Endothelial cell of umbilical vein (primary cell): ENCODE measurements around the gene GPR37L1. TPM values are rescaled to one million over a fixed set of nuclear protein-coding genes. Genes with fewer than 3 reads are reported as not detected.

ENCODE experiments used
- BruUV-seq: library from RNA; stranded (reverse); fragments of 400-500 nt; replicated peaks from 2 replicates; lab custom pipeline; 2021; lab: Mats Ljungman, UMichigan
- CTCF ChIA-PET: fragments of 300-600, 350-600 bp; sonication (Branson Sonifier 250); formaldehyde crosslinking; loops from one replicate; lab custom pipeline; 2021; ENCODE audit warnings: antibody characterized with exemption, inconsistent platforms; lab: Charles Lee
- POLR2A ChIA-PET: fragments of 300-600, 350-600 bp; sonication (Branson Sonifier 250); formaldehyde crosslinking; loops from one replicate; lab custom pipeline; 2021; ENCODE audit warnings: antibody characterized with exemption, inconsistent platforms; lab: Charles Lee
- DNase-seq: peaks from one replicate; pipeline ENCODE4 v3.0.0-alpha.2; 2011; ENCODE audit warnings: low read depth, low spot score
- FAIRE-seq: peaks from 2 replicates; lab custom pipeline; 2011; peaks lifted over from hg19 to GRCh38; lab: Jason Lieb, UNC
- H2AFZ ChIP-seq: 2 replicates; pipeline ENCODE4 v1.6.0; 2012; ENCODE audit warnings: low read depth, low read length, control low read depth, inconsistent platforms
- H3K27ac ChIP-seq: 2 replicates; pipeline ENCODE4 v1.5.1; 2011; ENCODE audit warnings: low read depth, mild to moderate bottlenecking, control low read depth, low read length, moderate library complexity; ENCODE audit not compliant: insufficient read depth
- H3K27me3 ChIP-seq, 2 experiments: 2 replicates each; pipeline versions ENCODE4 v1.6.0 to v1.6.1; 2011; ENCODE audit warnings: low read length in 2 of 2, mixed read lengths in 1 of 2; ENCODE audit not compliant: control insufficient read depth in 2 of 2, insufficient read depth in 2 of 2
- H3K36me3 ChIP-seq, 2 experiments: 2 replicates in 1 of 2; 3 replicates in 1 of 2; pipeline ENCODE4 v1.5.1; 2011; ENCODE audit warnings: low read length in 2 of 2, mild to moderate bottlenecking in 1 of 2, moderate library complexity in 1 of 2; ENCODE audit not compliant: control insufficient read depth in 2 of 2, insufficient read depth in 2 of 2; ENCODE audit errors: extremely low read depth in 1 of 2
- H3K4me1 ChIP-seq: 3 replicates; pipeline ENCODE4 v1.5.1; 2011; ENCODE audit warnings: mild to moderate bottlenecking, low read length; ENCODE audit not compliant: control insufficient read depth, insufficient read depth; ENCODE audit errors: extremely low read depth
- H3K4me2 ChIP-seq: 2 replicates; pipeline ENCODE4 v1.6.1; 2011; ENCODE audit warnings: low read length, control low read depth, mixed read lengths; ENCODE audit not compliant: insufficient read depth
- H3K4me3 ChIP-seq, 3 experiments: fragments of 200-600 bp in 1 of 3; sonication (generic), shearing (Covaris generic) in 1 of 3; replicated peaks in 1 of 3; 2 replicates each; pipeline ENCODE4 v1.5.1; 2011 to 2016; ENCODE audit warnings: control low read depth in 3 of 3, low read length in 3 of 3, mild to moderate bottlenecking in 2 of 3, inconsistent platforms in 1 of 3, low read depth in 1 of 3, moderate library complexity in 1 of 3; ENCODE audit not compliant: insufficient read depth in 1 of 3
- H3K79me2 ChIP-seq: 2 replicates; pipeline ENCODE4 v1.6.0; 2012; ENCODE audit warnings: low read length, inconsistent platforms; ENCODE audit not compliant: control insufficient read depth, insufficient read depth
- H3K9ac ChIP-seq: replicated peaks from 2 replicates; pipeline ENCODE3; 2011; ENCODE audit warnings: low read length, control low read depth; ENCODE audit not compliant: insufficient read depth; ENCODE audit errors: extremely low read depth
- H3K9me1 ChIP-seq: replicated peaks from 3 replicates; pipeline ENCODE4 v1.6.0; 2011; ENCODE audit warnings: mild to moderate bottlenecking, low read length; ENCODE audit not compliant: control insufficient read depth, insufficient read depth; ENCODE audit errors: extremely low read depth
- H3K9me3 ChIP-seq: replicated peaks from 2 replicates; pipeline ENCODE4 v1.5.1; 2012; ENCODE audit warnings: low read length, inconsistent platforms; ENCODE audit not compliant: control insufficient read depth, insufficient read depth
- H4K20me1 ChIP-seq: replicated peaks from 2 replicates; pipeline ENCODE3; 2011; ENCODE audit warnings: mild to moderate bottlenecking, low read length; ENCODE audit not compliant: control insufficient read depth, insufficient read depth; ENCODE audit errors: extremely low read depth
- EZH2 ChIP-seq: IDR thresholded peaks from 2 replicates; pipeline ENCODE4 v1.6.1; 2012; ENCODE audit warnings: borderline replicate concordance, low read depth, mild to moderate bottlenecking, moderate library complexity, low read length, inconsistent platforms; ENCODE audit not compliant: severe bottlenecking
- FOS ChIP-seq: IDR thresholded peaks from 2 replicates; pipeline ENCODE4 v1.6.1; 2011; ENCODE audit warnings: mild to moderate bottlenecking, low read length, moderate library complexity, borderline replicate concordance; ENCODE audit not compliant: insufficient read depth
- GATA2 ChIP-seq: IDR thresholded peaks from 2 replicates; pipeline ENCODE4 v1.7.0; 2011; ENCODE audit warnings: low read depth, mild to moderate bottlenecking, moderate library complexity, mixed read lengths, low read length; ENCODE audit not compliant: insufficient read length, insufficient read depth
- JUN ChIP-seq: IDR thresholded peaks from 2 replicates; pipeline ENCODE4 v1.6.1; 2011; ENCODE audit warnings: borderline replicate concordance, low read depth; ENCODE audit not compliant: insufficient read length, insufficient read depth
- MYC ChIP-seq: IDR thresholded peaks from one replicate; pipeline ENCODE4 v1.6.1; 2011; ENCODE audit warnings: mild to moderate bottlenecking, low read depth, low read length
- POLR2A ChIP-seq: IDR thresholded peaks from 2 replicates; pipeline ENCODE4 v1.6.1; 2012; ENCODE audit warnings: low read depth, mild to moderate bottlenecking, control low read depth, low read length
- POLR2AphosphoS5 ChIP-seq: IDR thresholded peaks from 2 replicates; pipeline ENCODE4 v1.6.1; 2012; ENCODE audit warnings: low read depth, mild to moderate bottlenecking, control low read depth, low read length, moderate library complexity; ENCODE audit not compliant: insufficient read depth
- dilution Hi-C: fragments of 300-500 bp; cut with MboI; formaldehyde crosslinking; loops from one replicate; pipeline ENCODE4 v1.15.0; 2019; ENCODE audit warnings: low sequenced_read_pairs; ENCODE audit not compliant: extremely low pct_ligation_motif_present
- intact Hi-C: fragments of 100-400 bp; cut with micrococcal nuclease; formaldehyde crosslinking; loops from one replicate; pipeline ENCODE4 v1.10.0; 2022
- polyA plus RNA-seq, 4 experiments: library from polyadenylated mRNA; depleted of rRNA in 3 of 4; stranded (reverse) in 3 of 4; unstranded in 1 of 4; fragments of >200 nt; gene quantifications; 2 replicates each; pipeline versions ENCODE4 v1.2.1 to v1.2.3, GENCODE V29; 2011 to 2012; ENCODE audit warnings: missing spikeins in 1 of 4
- total RNA-seq: library from RNA; stranded (reverse); gene quantifications from 2 replicates; pipeline ENCODE4 v1.2.3, GENCODE V29; 2021
- TF ChIP-seq, protein P1 (sequence below), 2 donors: IDR thresholded peaks; 1 replicate in 1 of 2; 2 replicates in 1 of 2; pipeline ENCODE4 v1.5.1; 2011; ENCODE audit warnings: low read length in 2 of 2, mild to moderate bottlenecking in 2 of 2, moderate library complexity in 2 of 2, control low read depth in 1 of 2, inconsistent platforms in 1 of 2, low read depth in 1 of 2; ENCODE audit not compliant: insufficient read depth in 1 of 2; ENCODE audit errors: extremely low read depth in 1 of 2
- TF ChIP-seq, protein P2 (sequence below): IDR thresholded peaks from 2 replicates; pipeline ENCODE4 v1.6.1; 2011; ENCODE audit not compliant: insufficient read depth, insufficient read length

The GPR37L1 gene
- total and polyA plus RNA-seq, 2 donors (not counting 3 experiments of a cell fraction or from before 2014, with no cell fraction given), result not detected

- POLR2A ChIA-PET, result no interaction called here
Observed at GRCh38 chr1:202078241-202078640, 44.5 kb upstream of the GPR37L1 start.

More at GRCh38 chr1:202078241-202078640, 44.5 kb upstream of the GPR37L1 start:
- no peaks in the 10 kb centered on the region for H3K9me3 ChIP-seq
- H2AFZ ChIP-seq, result no peak overlapping the region
- BruUV-seq, result no TSS peak
- intact Hi-C loops, result no loop called here
- dilution Hi-C loops, result no loop called here
- H3K4me2 ChIP-seq, result no peak overlapping the region
- H3K36me3 ChIP-seq, result no peaks in the 10 kb centered on the region
- H3K4me1 ChIP-seq, result no peaks in the 10 kb centered on the region
- TF ChIP-seq, protein P1, sequence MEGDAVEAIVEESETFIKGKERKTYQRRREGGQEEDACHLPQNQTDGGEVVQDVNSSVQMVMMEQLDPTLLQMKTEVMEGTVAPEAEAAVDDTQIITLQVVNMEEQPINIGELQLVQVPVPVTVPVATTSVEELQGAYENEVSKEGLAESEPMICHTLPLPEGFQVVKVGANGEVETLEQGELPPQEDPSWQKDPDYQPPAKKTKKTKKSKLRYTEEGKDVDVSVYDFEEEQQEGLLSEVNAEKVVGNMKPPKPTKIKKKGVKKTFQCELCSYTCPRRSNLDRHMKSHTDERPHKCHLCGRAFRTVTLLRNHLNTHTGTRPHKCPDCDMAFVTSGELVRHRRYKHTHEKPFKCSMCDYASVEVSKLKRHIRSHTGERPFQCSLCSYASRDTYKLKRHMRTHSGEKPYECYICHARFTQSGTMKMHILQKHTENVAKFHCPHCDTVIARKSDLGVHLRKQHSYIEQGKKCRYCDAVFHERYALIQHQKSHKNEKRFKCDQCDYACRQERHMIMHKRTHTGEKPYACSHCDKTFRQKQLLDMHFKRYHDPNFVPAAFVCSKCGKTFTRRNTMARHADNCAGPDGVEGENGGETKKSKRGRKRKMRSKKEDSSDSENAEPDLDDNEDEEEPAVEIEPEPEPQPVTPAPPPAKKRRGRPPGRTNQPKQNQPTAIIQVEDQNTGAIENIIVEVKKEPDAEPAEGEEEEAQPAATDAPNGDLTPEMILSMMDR (IDR thresholded peaks at IDR 0.05; ENCODE audit: extremely low read depth in 1 of 2, insufficient read depth in 1 of 2, low read depth in 1 of 2, low read length in 2 of 2), result no peak
- TF ChIP-seq JUN, result no peak
- no peak for TF ChIP-seq FOS
- TF ChIP-seq, protein P2, sequence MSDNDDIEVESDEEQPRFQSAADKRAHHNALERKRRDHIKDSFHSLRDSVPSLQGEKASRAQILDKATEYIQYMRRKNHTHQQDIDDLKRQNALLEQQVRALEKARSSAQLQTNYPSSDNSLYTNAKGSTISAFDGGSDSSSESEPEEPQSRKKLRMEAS, result no peak
- TF ChIP-seq POLR2AphosphoS5, result no peak
- no peak for TF ChIP-seq GATA2
- TF ChIP-seq MYC, result no peak
- no peak for TF ChIP-seq EZH2
- TF ChIP-seq POLR2A, result no peak
- DNase-seq (no peak), FAIRE-seq (no peak)
- H3K4me3 ChIP-seq, result no peak overlapping the region
- no peaks in the 10 kb centered on the region for H3K79me2 ChIP-seq
- H4K20me1 ChIP-seq, result no peaks in the 10 kb centered on the region
- no peak overlapping the region for H3K9ac ChIP-seq
- H3K9me1 ChIP-seq, result no peaks in the 10 kb centered on the region
- no peaks in the 10 kb centered on the region for H3K27me3 ChIP-seq
- CTCF ChIA-PET, result no interaction called here
- H3K27ac ChIP-seq, result no peak overlapping the region
